ENCODE data around the gene USP30. TPM values are rescaled to one million over a fixed set of nuclear protein-coding genes. Genes with fewer than 3 reads are reported as not detected.

The USP30 gene
- total RNA-seq, 2 experiments from 2014 or later, result 21.8 to 23.0 TPM

- H3K27me3 ChIP-seq (ENCODE audit: control insufficient read depth in 1 of 2, insufficient read depth in 2 of 2, low read length in 2 of 2), result no peaks in the 10 kb centered on the region
- DNase-seq (no peak), ATAC-seq (ENCODE audit: poor library complexity) (no peak)
- Mint-ChIP-seq H3K36me3 (ENCODE audit: low read depth) (peaks cover 8% of the 10 kb centered on the region), H3K9me3 (no peaks in the 10 kb centered on the region), H3K4me1 (ENCODE audit: low read depth) (peaks cover 41% of the 10 kb centered on the region), H3K27me3 (no peaks in the 10 kb centered on the region), H3K4me3 (peak overlapping the region; percentile 15), H3K27ac (no peak overlapping the region)
- no peak overlapping the region for H3K4me3 ChIP-seq (ENCODE audit: low read length)
- ChIA-PET CTCF (no interaction called here), POLR2A (no interaction called here)
- TF ChIP-seq CTCF (IDR thresholded peaks at IDR 0.05), result no peak
- no peaks in the 10 kb centered on the region for H3K9me3 ChIP-seq (ENCODE audit: control insufficient read depth in 1 of 2, insufficient read depth in 1 of 2, low read length in 2 of 2)
- no peaks in the 10 kb centered on the region for H3K36me3 ChIP-seq (ENCODE audit: insufficient read depth, low read length)
- H3K4me1 ChIP-seq (ENCODE audit: insufficient read depth, low read length), result peaks cover 19% of the 10 kb centered on the region
- intact Hi-C loops (cut with DNase I, micrococcal nuclease), result loop anchor here (2.0 to 5.0 kb wide), 3 partner anchors 271 to 279 kb away; no protein-coding TSS in a partner anchor
- H3K27ac ChIP-seq (ENCODE audit: low read depth in 1 of 2, low read length in 2 of 2), result no peak overlapping the region
Measured at GRCh38 chr12:109113661-109114321, 61.4 kb downstream of the USP30 start.

- ATAC-seq (ENCODE audit: poor library complexity) (no peak), DNase-seq (no peak)
- Mint-ChIP-seq H3K4me3 (no peak overlapping the region), H3K27me3 (no peaks in the 10 kb centered on the region), H3K27ac (no peak overlapping the region), H3K36me3 (ENCODE audit: low read depth) (peaks cover 3% of the 10 kb centered on the region), H3K9me3 (no peaks in the 10 kb centered on the region), H3K4me1 (ENCODE audit: low read depth) (peaks cover 41% of the 10 kb centered on the region)
- no peaks in the 10 kb centered on the region for H3K9me3 ChIP-seq (ENCODE audit: control insufficient read depth in 1 of 2, insufficient read depth in 1 of 2, low read length in 2 of 2)
- no peak overlapping the region for H3K4me3 ChIP-seq (ENCODE audit: low read length)
- intact Hi-C loops (cut with DNase I, micrococcal nuclease), result loop anchor here in 1 of 2 experiments (5.0 kb wide), 1 partner anchor 273 kb away; no protein-coding TSS in a partner anchor
- no peak for TF ChIP-seq CTCF (IDR thresholded peaks at IDR 0.05)
- CTCF ChIA-PET, result no interaction called here
- H3K27ac ChIP-seq (ENCODE audit: low read depth in 1 of 2, low read length in 2 of 2), result no peak overlapping the region
- H3K36me3 ChIP-seq (ENCODE audit: insufficient read depth, low read length), result no peaks in the 10 kb centered on the region
- peaks cover 19% of the 10 kb centered on the region for H3K4me1 ChIP-seq (ENCODE audit: insufficient read depth, low read length)
- POLR2A ChIA-PET, result no interaction called here
- H3K27me3 ChIP-seq (ENCODE audit: control insufficient read depth in 1 of 2, insufficient read depth in 2 of 2, low read length in 2 of 2), result no peaks in the 10 kb centered on the region
Measured at GRCh38 chr12:109114644-109115043, 62.3 kb downstream of the USP30 start.

- no peak for TF ChIP-seq CTCF (IDR thresholded peaks at IDR 0.05)
- H3K9me3 ChIP-seq (ENCODE audit: control insufficient read depth in 1 of 2, insufficient read depth in 1 of 2, low read length in 2 of 2), result no peaks in the 10 kb centered on the region
- DNase-seq (no peak), ATAC-seq (ENCODE audit: poor library complexity) (no peak)
- no peaks in the 10 kb centered on the region for H3K36me3 ChIP-seq (ENCODE audit: insufficient read depth, low read length)
- no peak overlapping the region for H3K4me3 ChIP-seq (ENCODE audit: low read length)
- H3K4me3 Mint-ChIP-seq, result no peak overlapping the region
- no peaks in the 10 kb centered on the region for H3K27me3 ChIP-seq (ENCODE audit: control insufficient read depth in 1 of 2, insufficient read depth in 2 of 2, low read length in 2 of 2)
- POLR2A ChIA-PET, result no interaction called here
- H3K27me3 Mint-ChIP-seq, result no peaks in the 10 kb centered on the region
- CTCF ChIA-PET, result no interaction called here
- no peaks in the 10 kb centered on the region for H3K36me3 Mint-ChIP-seq (ENCODE audit: low read depth)
- intact Hi-C loops (cut with DNase I, micrococcal nuclease), result no loop called here
- no peaks in the 10 kb centered on the region for H3K9me3 Mint-ChIP-seq
- H3K4me1 ChIP-seq (ENCODE audit: insufficient read depth, low read length), result peaks cover 19% of the 10 kb centered on the region
- no peak overlapping the region for H3K27ac ChIP-seq (ENCODE audit: low read depth in 1 of 2, low read length in 2 of 2)
- no peak overlapping the region for H3K27ac Mint-ChIP-seq
- peaks cover 39% of the 10 kb centered on the region for H3K4me1 Mint-ChIP-seq (ENCODE audit: low read depth)
Measured at GRCh38 chr12:109115404-109115757, 63.0 kb downstream of the USP30 start.
